ENCODE data around the gene CUX1.

DNA sequence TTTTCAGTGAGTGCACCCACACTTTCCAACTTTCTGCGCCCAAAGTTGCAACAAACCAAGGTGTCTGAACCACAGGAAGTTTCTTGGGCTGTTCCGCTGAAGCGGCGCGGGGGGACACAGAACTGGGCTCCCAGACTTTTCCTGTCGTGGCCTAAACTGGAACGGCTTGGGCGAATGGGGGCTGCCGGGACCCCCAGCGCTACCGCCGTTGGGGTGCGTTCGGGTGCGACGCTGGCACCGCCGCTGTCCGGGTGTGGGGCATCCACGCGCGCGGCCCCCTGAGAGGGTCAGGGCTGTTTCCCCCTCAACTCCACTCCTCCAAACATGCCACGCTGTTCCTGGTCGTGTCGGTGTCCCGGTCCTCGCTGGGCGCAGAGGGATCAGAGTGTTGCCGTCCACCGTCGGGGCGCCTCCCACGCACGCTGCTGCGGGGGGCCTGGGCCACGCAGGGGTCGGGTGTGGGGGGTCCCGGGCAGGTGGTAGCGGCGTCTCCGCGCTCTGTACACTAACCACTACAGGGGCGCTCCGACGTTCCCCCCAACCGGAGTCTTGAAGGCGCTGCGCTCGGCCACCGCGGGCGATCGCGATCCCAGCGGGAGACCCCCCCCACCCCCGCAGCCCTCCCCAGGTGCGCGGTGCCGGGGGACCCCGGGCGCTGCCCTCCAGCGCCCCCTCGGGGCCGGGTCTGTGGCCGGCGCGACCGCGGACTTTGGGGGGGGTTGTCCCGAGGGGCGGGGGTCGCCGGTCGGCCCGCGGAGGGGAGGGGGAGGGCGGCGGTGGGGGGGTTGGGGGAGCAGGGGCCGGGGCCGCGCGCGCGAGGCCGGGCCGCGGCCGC, 2.2 kb upstream of the CUX1 start:
- TF ChIP-seq, protein P1, sequence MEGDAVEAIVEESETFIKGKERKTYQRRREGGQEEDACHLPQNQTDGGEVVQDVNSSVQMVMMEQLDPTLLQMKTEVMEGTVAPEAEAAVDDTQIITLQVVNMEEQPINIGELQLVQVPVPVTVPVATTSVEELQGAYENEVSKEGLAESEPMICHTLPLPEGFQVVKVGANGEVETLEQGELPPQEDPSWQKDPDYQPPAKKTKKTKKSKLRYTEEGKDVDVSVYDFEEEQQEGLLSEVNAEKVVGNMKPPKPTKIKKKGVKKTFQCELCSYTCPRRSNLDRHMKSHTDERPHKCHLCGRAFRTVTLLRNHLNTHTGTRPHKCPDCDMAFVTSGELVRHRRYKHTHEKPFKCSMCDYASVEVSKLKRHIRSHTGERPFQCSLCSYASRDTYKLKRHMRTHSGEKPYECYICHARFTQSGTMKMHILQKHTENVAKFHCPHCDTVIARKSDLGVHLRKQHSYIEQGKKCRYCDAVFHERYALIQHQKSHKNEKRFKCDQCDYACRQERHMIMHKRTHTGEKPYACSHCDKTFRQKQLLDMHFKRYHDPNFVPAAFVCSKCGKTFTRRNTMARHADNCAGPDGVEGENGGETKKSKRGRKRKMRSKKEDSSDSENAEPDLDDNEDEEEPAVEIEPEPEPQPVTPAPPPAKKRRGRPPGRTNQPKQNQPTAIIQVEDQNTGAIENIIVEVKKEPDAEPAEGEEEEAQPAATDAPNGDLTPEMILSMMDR (IDR thresholded peaks at IDR 0.05 in 2 of 3, conservative IDR thresholded peaks at IDR 0.05 in 1 of 3; ENCODE audit: control insufficient read depth in 2 of 3, extremely low read depth in 1 of 3, insufficient read depth in 1 of 3, low read depth in 3 of 3, low read length in 3 of 3): peak; percentile 40 to 53 (median 52); a peak in 5 of 6 replicates
- peak; percentile 70 for TF ChIP-seq RAD21 (IDR thresholded peaks at IDR 0.05; ENCODE audit: insufficient read depth, low read depth, low read length)
- TF ChIP-seq SMC3 (IDR thresholded peaks at IDR 0.05; ENCODE audit: borderline replicate concordance, low read length): peak; percentile 18; the same call in 1 of the 2 replicates
- TF ChIP-seq BHLHE40 (IDR thresholded peaks at IDR 0.05; ENCODE audit: borderline replicate concordance in 1 of 2, low read depth in 2 of 2, low read length in 1 of 2): peak in 1 of 2 experiments; percentile 42; a peak in 2 of 4 replicates
- TF ChIP-seq, protein P2, sequence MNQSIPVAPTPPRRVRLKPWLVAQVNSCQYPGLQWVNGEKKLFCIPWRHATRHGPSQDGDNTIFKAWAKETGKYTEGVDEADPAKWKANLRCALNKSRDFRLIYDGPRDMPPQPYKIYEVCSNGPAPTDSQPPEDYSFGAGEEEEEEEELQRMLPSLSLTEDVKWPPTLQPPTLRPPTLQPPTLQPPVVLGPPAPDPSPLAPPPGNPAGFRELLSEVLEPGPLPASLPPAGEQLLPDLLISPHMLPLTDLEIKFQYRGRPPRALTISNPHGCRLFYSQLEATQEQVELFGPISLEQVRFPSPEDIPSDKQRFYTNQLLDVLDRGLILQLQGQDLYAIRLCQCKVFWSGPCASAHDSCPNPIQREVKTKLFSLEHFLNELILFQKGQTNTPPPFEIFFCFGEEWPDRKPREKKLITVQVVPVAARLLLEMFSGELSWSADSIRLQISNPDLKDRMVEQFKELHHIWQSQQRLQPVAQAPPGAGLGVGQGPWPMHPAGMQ (IDR thresholded peaks at IDR 0.05; ENCODE audit: borderline replicate concordance): no peak
- TF ChIP-seq CHD4 (IDR thresholded peaks at IDR 0.05): no peak
- TF ChIP-seq, protein P3, sequence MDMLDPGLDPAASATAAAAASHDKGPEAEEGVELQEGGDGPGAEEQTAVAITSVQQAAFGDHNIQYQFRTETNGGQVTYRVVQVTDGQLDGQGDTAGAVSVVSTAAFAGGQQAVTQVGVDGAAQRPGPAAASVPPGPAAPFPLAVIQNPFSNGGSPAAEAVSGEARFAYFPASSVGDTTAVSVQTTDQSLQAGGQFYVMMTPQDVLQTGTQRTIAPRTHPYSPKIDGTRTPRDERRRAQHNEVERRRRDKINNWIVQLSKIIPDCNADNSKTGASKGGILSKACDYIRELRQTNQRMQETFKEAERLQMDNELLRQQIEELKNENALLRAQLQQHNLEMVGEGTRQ (IDR thresholded peaks at IDR 0.05; ENCODE audit: borderline replicate concordance, low read depth, low read length): no peak
- no peak for TF ChIP-seq ZNF274 (IDR thresholded peaks at IDR 0.05; ENCODE audit: insufficient read depth, insufficient read length)
- TF ChIP-seq CHD2 (IDR thresholded peaks at IDR 0.05; ENCODE audit: borderline replicate concordance, low read depth, low read length): no peak
- TF ChIP-seq ZBED1 (IDR thresholded peaks at IDR 0.05; ENCODE audit: borderline replicate concordance): no peak
